A673 (cell line): Measurements from ENCODE around the gene CTU2. TPM values are rescaled to one million over a fixed set of nuclear protein-coding genes. Genes with fewer than 3 reads are reported as not detected.

Experiments
- BruUV-seq: library from RNA; stranded (reverse); fragments of 400-500 nt; replicated peaks from 2 replicates; lab custom pipeline; 2021; lab: Mats Ljungman, UMichigan
- CTCF ChIA-PET: fragments of 300-600 bp; sonication (Branson Sonifier 250); formaldehyde crosslinking; loops from one replicate; lab custom pipeline; 2022; ENCODE audit warnings: antibody characterized with exemption; lab: Charles Lee
- POLR2A ChIA-PET: fragments of 300-600 bp; sonication (Branson Sonifier 250); formaldehyde crosslinking; loops from one replicate; lab custom pipeline; 2022; ENCODE audit warnings: antibody characterized with exemption; ENCODE audit not compliant: low non-redundant PET; lab: Charles Lee
- DNase-seq: peaks from one replicate; pipeline ENCODE4 v3.0.0-alpha.2; 2015; ENCODE audit warnings: low spot score
- H3K27ac ChIP-seq: fragments of 200-600 bp; sonication (generic); 2 replicates; pipeline ENCODE4 v1.5.1; 2016; ENCODE audit warnings: mixed run types, low read depth, mild to moderate bottlenecking, mixed read lengths, antibody characterized with exemption, low read length; ENCODE audit not compliant: poor library complexity, severe bottlenecking
- H3K27me3 ChIP-seq: fragments of 200-600 bp; sonication (generic); replicated peaks from 2 replicates; pipeline ENCODE4 v1.6.1; 2017; ENCODE audit warnings: mixed run types, low read depth, mild to moderate bottlenecking, mixed read lengths, antibody characterized with exemption, low read length; ENCODE audit not compliant: insufficient read depth, poor library complexity
- H3K36me3 ChIP-seq: fragments of 200-600 bp; sonication (generic); 2 replicates; pipeline ENCODE4 v1.6.1; 2016; ENCODE audit warnings: mixed run types, mild to moderate bottlenecking, mixed read lengths, antibody characterized with exemption, low read length; ENCODE audit not compliant: insufficient read depth, poor library complexity, severe bottlenecking
- H3K4me1 ChIP-seq: fragments of 200-600 bp; sonication (generic); 2 replicates; pipeline ENCODE4 v1.6.1; 2017; ENCODE audit warnings: mixed run types, mild to moderate bottlenecking, mixed read lengths, antibody characterized with exemption, low read length; ENCODE audit not compliant: insufficient read depth, poor library complexity, severe bottlenecking
- H3K4me3 ChIP-seq: fragments of 200-600 bp; sonication (generic); 2 replicates; pipeline ENCODE4 v1.5.1; 2016; ENCODE audit warnings: low read depth, mixed run types, mild to moderate bottlenecking, mixed read lengths, low read length; ENCODE audit not compliant: poor library complexity, severe bottlenecking
- H3K9me3 ChIP-seq: fragments of 200-600 bp; sonication (generic); 2 replicates; pipeline ENCODE4 v1.6.1; 2016; ENCODE audit warnings: mixed run types, low read depth, mild to moderate bottlenecking, mixed read lengths, antibody characterized with exemption, low read length; ENCODE audit not compliant: poor library complexity, severe bottlenecking
- CTCF ChIP-seq: fragments of 300-800, 200-600 bp; sonication (generic); conservative IDR thresholded peaks from 2 replicates; pipeline ENCODE4 v1.5.1; 2017; ENCODE audit warnings: low read depth, mild to moderate bottlenecking, antibody characterized with exemption, low read length, moderate library complexity, mixed read lengths
- EZH2 ChIP-seq: fragments of 200-600 bp; sonication (generic); IDR thresholded peaks from 2 replicates; pipeline ENCODE4 v1.6.1; 2017; ENCODE audit warnings: borderline replicate concordance, low read depth, mild to moderate bottlenecking, mixed read lengths, antibody characterized with exemption, low read length; ENCODE audit not compliant: poor library complexity, severe bottlenecking
- intact Hi-C: fragments of 100-400 bp; cut with micrococcal nuclease; formaldehyde crosslinking; loops from one replicate; pipeline ENCODE4 v1.10.0; 2022; ENCODE audit not compliant: unreplicated experiment
- total RNA-seq: library from RNA; stranded (reverse); gene quantifications from 2 replicates; pipeline ENCODE4 v1.2.3, GENCODE V29; 2021

The CTU2 gene
- total RNA-seq, 1 experiment from 2014 or later = 47.5 TPM

- CTCF ChIA-PET = no interaction called here
- DNase-seq = no peak
- POLR2A ChIA-PET = no interaction called here
- intact Hi-C loops = no loop called here
- BruUV-seq = no TSS peak
- H3K4me3 ChIP-seq = no peak overlapping the region
- no peaks in the 10 kb centered on the region for H3K4me1 ChIP-seq
- no peaks in the 10 kb centered on the region for H3K27me3 ChIP-seq
- no peak overlapping the region for H3K27ac ChIP-seq
- no peaks in the 10 kb centered on the region for H3K9me3 ChIP-seq
- peaks cover 60% of the 10 kb centered on the region for H3K36me3 ChIP-seq
- no peak for TF ChIP-seq CTCF
Observed at GRCh38 chr16:88715312-88716190, 9.2 kb downstream of the CTU2 start.

GRCh38 chr16:88716201-88716600 lies 9.9 kb downstream of the CTU2 start:
- H3K36me3 ChIP-seq = peaks cover 67% of the 10 kb centered on the region
- no peaks in the 10 kb centered on the region for H3K9me3 ChIP-seq
- no peaks in the 10 kb centered on the region for H3K27me3 ChIP-seq
- intact Hi-C loops = no loop called here
- H3K4me3 ChIP-seq = no peak overlapping the region
- no peak for TF ChIP-seq CTCF
- no peak for TF ChIP-seq EZH2
- ChIA-PET CTCF (no interaction called here), POLR2A (interaction anchor here (0.6 kb wide), 1 partner anchor 146 kb away, joined by 7 read pairs; the partner anchor contains the start of gene ZC3H18)
- no TSS peak for BruUV-seq
- no peaks in the 10 kb centered on the region for H3K4me1 ChIP-seq
- no peak overlapping the region for H3K27ac ChIP-seq
- no peak for DNase-seq

- intact Hi-C loops = no loop called here
- Histone ChIP-seq H3K9me3 (no peaks in the 10 kb centered on the region), H3K27ac (no peak overlapping the region), H3K27me3 (no peaks in the 10 kb centered on the region), H3K4me1 (no peaks in the 10 kb centered on the region), H3K4me3 (no peak overlapping the region), H3K36me3 (peaks cover 71% of the 10 kb centered on the region)
- no TSS peak for BruUV-seq
- no peak for TF ChIP-seq CTCF
- ChIA-PET POLR2A (interaction anchor here (0.6 kb wide), 1 partner anchor 147 kb away, joined by 7 read pairs; the partner anchor contains the start of gene ZC3H18), CTCF (no interaction called here)
- DNase-seq = no peak
Observed at GRCh38 chr16:88716601-88717001, 10.3 kb downstream of the CTU2 start.
